GM21447 (cell line): Measurements from ENCODE around the gene XPO6.

ENCODE experiments used
- ATAC-seq: cut with Tn5 transposase; IDR thresholded peaks from one replicate; pipeline ENCODE4 v1.9.1; 2021; ENCODE audit not compliant: unreplicated experiment

Gene XPO6

DNA sequence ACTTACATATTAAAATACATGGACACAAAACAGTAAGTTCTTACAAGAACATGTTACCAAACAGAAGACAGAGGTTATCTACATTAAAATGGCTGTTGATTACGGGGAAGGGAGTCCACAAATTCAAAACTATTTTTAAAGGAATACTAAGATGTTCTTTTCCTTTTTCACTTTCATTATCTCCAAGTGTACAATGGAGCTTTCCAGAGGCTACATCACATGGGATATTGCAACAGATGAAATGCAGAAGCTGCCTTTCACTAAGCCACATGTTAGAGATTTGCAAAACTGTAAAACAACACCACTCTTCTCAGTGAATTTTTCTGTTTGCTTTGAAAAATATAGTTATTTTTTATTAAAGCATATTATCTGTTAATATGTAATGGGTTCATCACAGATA is 53.6 kb downstream of the XPO6 start:
- ATAC-seq: no peak

DNA sequence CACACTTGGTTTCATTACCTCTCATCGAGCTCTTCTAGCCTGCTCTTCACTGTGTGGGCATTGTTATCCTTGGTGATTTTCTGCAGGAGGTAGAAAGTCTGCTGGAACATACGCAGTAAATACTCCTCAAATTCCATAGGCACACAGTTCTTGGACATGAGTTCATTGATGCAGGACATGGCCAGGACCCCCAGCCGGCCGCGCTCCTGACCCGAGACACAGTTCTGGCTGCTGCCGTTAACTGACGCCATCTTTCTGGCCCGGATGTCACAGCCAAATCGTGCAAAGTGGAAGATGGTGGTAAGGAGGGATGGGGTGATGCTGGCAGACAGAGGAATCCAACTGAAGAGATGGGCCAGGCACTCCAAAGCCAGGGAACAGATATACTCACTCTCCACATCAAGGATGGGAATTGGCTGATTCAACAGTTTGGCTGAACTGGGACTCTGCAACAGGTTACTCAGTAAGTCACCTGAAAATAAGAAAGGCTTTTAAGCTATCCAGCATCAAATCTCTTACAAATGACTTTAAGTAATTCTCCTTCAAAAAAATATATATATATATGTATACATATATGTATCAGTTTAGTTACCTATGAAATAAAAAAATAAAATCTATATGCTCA is 55.6 kb downstream of the XPO6 start:
- no peak for ATAC-seq

DNA sequence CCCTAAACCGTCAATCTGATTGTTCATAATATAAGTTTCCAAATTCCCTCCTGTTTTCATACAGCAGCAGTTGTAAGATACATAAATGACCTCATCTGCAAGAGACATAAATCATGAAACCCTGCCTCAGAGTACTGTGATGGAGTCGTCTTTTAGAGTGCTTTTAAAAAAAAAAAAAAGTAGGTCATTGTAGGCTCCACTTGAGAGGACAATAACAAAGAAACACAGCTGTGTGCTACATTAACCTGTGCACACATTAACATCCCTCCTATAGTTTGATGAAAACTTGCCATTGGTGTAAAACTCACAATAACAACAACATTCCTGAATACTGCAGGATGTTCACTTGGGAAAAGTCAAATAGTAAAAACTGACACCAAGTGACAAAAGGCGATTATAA is 56.5 kb downstream of the XPO6 start:
- ATAC-seq: no peak

DNA sequence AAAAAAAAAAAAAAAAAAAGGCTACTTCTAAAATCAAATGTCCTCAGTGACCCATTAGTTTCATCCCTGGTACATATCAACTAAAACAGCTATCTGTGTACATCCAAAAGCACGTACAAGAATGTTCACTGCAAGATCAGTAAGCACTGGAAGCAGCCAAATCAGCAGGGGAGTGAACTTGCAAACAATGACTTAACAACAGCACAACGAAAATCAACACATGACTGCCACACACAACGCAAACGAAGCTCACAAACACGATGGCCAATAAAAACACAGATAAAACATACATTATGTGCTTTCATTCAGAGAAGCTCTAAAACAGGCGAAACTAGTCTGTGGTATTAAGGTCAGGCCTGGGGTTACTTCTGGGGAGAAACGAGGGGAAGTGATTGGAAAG is 60.6 kb downstream of the XPO6 start:
- no peak for ATAC-seq

DNA sequence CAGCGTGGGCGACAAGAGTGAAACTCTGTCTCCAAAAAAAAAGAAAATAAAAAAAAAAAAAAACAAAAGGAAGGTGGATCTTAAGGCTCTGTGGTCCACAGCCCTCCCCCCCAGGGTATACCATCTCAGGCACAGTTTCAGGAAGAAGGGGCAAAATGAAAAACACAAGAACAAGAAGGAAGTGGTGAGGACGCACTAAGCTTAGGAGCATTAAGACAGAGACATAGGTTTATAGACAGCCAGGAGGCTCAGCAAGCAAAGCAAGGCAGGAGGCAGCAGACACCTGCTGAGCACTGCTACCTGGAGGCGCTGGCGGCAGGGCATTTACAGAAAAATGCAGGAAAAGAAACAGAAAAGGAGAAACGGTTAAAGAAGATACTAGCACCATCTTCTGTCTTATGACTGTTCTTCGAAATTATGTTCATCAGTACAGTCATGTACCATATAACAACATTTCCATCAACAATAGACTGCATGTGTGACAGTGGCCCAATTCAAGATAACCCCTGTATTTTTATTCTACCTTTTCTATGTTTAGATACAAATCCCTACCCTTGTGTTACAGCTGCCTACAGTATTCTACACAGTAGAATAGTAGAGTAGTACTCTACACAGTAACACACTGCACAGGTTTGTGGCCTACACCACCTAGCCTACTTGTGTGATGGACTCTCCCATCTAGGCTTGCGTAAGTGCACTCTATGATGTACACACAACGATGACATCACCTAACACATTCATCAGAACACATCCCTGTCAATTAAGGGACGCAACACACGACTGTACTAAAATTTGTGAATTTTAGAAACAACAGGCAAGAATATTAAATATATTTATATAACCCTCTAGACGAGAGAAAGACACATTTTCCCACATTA is 62.5 kb downstream of the XPO6 start:
- ATAC-seq: no peak

DNA sequence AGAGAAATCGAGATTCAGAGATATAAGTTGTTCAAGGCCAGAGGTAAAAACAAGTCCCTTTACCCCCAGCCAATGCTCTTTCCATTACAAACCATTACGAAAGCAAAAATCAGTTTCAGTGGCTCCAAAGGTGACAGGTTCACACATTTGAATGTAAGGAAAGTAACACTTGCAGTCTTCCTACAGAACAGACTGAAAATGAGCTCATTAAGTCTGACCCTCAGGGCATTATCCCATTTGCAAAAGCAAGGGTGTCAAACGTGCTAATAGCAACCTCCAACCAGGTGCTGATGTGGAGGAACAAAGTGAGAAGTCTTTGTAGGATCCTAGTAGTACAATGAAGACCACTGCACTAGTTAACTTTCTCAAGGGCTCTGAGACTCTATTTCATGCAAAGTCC is 65.2 kb downstream of the XPO6 start:
- no peak for ATAC-seq

DNA sequence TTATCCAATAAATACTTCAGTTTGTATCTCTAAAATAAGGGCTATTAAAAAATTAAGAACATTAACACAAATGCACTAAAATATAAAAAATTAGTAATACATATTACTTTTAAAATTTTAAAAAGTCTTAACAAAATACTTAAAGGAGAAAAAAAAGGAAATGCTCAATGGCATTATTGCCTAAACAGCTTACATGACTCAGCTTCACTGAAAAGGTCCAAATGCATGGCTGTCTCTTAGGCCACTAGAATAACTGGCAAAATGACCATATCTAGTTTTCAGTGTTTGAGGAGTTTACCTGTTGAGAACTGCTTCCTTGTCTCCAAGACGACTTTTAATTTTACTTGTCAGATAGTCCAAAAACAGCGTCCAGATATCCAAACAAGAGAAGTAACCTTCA is 66.0 kb downstream of the XPO6 start:
- ATAC-seq: no peak

DNA sequence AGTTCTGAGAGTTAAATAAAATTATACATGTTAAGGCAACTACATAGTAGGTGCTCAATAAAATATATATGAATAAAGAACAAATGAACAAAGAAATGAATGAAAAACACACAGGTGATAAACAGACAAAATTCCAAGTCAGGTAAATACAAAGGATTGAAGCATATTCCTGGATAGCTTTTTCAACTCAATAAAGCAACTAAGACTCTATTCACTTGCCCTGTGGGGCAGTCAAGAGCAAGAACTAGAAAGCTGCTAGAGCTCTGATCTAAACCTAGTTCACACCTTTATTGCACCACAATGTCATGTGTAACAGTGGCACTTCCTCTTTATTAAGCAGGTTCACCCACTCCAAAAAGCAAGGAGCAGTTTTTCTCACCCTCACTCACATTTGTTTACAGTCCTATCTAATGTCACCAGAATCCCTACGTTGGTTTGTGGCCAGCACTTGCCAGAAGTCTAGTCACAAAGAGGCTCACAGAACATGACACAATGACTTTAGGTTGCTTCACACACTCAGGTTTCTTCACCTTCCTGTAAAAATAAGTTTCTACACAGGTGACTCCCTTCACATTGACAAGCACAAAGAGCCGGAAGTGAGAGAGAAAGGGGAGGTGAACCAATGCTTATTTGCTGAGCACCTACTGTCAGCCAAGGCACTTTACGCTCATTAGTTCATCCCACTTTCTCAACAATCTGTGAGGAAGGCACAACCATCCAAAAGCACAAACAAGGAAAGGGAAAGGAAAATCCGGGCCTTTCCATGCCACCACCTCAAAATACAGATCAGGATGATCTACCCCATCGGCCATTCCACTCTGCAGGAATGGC is 70.8 kb downstream of the XPO6 start:
- ATAC-seq: peak; percentile 63

DNA sequence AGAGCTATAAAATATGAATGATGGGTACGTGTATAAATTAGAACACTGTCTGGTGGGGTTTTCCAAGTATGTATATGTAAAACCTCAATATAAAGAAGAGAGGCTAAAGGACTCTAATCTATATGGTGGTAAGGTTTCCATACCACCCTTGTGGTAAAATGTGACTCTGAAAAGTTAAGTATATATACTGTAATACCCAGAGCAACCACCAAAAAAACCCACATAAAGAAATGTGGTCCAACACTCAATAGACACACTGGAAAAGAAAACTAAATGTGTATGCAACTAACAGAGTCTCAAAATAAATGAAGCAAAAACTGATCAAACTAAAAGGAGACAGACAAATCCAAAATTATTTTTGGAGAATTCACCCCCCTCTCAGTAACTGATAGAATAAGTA is 72.2 kb downstream of the XPO6 start:
- ATAC-seq: no peak

DNA sequence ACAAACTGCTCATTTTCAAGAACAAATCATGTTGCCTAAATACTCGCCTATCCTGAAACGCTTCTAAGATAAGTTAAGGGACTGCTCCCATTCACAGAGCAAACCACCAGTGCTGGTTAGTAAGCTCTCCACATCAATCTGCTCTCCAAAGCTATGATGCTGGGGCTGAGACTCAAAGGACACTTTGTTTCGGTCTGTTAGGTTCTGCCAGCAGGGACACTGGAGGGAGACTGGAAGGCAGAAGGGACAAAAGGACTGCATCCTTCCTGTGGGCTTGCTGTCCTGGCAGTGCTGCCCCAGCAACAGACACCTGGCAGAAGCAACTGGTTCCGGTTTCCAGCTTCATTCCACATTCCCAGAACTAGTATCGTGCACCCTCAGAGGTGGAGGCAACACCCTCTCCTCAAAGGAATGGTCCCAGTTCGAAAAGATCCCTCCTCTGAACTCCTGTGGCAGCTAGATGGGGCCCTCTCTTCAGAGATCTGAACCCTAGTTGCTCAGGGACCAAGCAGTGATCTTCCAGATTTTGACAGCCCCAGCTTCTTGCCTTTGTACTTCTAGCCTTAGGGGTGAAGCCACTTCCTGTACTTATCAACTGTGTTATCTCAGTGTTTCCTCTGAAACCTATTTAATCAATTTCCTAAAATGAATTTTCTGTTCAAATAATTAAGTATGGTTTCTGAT is 74.9 kb downstream of the XPO6 start:
- no peak for ATAC-seq

DNA sequence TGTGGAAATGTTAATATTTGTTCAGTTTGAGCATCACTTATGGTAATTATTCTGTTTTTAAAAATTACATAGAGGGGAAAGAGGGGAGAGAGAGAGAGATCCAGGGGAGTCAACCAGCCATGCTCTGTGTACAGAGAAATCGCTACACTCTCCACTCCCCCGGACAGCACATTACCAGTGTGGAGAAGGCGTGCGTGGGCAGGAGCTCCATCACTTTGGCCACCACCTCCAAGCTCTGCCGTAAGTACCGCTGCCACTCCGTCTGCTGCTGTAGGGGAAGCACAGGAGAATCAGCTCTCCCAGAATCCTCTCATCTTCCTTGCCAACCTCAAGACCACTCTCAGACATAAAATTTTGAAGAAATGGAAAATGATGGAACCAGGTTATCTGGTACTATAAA is 78.1 kb downstream of the XPO6 start:
- ATAC-seq: no peak

DNA sequence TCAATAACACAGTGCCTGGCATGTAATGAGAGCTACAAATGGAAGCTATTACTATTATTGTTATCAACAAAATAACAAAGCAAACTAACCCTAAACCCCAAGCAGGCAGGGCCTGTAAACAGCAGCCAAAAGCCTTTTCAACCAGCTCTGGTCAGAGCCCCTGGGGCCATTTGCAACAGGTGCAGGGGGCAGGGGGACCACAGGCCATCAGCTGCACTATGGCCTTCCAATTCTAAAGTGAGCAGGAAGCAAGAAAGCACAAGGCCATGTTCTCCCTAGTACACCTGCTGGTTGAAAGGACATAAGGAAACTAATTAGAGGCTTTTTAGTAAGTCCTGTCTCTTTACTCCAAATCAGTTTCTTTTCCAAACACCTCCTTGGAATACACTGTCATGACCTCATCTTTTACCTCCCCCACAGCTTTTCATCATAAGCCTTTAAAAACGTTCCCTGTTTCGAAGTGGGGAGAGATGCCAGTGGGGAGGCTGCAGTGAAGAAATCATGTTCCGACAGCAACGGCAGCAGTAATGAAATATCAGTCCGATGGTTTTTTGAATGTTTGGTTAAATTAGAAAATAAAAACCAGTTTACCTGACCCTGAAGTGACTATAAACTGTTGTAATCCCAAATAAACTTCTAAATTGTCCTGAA is 79.9 kb downstream of the XPO6 start:
- ATAC-seq: no peak

DNA sequence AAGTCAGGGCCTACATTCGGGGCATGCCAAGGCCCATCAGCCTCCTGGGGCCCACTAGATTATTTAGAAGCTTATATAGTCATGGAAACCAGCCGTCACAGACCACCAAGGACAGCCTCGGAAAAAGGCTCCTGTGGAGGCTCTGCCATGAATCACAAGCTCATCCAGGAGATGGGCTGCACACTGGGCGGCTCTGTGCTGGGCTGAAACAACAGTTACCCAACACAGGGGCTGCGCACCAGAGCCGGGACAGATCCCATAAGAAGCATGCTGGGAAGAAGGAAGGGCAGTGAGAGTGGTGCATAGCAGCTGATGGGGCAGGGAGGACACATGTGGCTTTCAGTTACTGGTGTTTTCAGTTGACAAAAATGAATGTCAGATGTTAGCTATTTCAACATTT is 80.6 kb downstream of the XPO6 start:
- ATAC-seq: no peak

DNA sequence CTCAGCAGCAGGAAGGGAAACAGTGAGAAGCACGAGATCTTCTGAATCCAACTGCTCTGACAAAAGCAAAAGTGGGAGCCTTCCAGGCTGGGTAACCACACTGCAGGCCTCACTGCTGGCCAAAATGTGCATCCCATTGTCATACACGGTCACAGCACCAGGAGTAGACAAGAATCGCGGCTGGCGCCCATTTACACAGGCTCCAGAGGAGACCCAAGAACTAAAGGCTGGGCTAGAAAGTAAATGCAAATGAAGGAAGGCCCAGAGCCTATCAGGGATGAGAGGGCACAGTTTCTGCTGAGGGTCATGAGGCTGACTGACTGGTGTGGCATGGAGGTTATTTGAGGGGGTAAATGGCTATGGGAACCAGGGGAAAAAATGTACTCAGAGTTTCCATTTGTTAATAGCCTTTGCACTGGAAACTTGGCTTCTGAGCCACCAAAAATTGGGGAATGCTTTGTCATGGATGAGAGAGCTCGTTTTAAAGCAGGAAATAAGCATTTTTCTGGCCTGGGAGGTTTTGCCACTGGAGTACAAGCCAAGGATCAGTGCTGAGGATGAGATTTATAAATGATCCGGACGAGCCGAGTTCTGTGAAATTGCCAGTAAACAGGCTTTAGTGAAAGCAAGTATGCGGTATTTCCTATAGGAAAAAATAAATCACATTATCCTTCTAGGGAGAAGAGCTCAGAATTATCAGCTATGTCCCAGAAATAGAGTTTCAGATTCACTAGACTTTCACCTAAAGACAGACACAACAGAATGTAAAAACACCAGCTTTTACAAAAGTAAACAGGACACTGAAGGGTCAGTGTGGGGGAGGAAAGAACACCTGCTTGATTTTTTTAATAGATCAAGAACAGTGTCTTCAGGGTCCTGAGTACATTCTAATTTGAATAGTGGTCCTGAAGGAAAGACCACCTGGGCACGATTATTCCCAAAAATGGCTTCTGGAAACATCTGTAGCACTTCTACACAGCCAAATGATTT is 81.4 kb downstream of the XPO6 start:
- ATAC-seq: no peak

DNA sequence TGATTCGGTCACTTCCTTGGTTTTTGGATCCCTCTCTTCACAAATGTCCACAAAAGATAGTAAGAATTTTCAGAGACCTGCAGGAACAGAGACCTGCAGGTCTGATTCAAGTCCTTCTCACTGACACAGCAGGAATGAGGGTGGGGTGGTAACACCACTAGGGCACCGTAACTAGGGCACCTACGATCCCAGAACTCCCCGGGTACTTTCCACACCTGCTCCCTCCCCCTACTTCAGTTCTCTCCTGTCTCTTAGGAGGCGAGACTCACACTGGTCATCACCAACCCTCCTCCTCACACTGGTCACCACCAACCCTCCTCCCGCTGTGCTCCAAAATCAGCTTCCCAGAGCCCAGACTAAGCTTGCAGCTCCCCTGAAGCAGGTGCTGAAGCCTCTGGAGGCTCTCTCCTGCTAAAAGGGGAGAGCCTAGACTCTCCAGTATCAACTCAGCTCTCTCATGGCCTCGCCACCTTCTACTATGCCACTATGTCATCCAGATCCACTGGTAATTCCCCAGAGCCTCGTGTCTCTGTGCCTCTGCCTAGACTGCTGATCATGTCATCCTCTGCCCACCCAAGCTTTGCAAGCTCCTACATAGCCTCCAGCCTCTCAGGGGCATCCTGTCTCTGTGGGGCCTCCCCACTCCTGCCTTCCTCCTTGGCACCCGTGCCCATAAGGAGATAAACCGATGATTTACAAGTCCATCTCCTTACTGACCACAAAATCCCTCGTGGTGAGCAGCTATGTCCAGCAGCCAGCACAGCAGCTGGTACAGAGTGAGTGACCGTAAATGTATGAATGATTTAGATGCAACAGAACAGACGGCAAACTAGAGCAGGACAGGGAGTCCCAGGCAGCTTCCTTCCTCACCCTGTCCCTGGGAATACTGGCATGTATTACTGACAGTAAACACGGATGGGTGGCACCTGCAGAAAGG is 84.8 kb downstream of the XPO6 start:
- no peak for ATAC-seq

DNA sequence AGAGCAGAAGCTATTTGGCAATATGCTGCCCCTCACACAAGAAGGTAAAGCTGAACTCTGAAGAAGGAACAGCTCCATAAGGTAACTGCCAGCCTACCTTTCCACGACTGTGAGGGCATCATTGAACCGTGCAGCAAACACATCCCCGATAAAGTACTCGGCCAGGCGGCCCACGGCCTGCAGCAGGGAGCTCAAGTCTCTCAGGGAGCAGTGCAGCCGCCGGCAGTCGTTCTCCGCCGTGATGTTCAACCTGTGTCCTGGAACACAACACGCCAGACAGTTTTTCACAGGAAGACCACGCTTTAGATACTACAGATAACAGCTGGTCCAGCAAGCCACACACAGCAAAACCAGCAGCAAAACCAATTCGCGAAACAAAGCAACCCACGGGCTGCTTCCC is 86.2 kb downstream of the XPO6 start:
- no peak for ATAC-seq

DNA sequence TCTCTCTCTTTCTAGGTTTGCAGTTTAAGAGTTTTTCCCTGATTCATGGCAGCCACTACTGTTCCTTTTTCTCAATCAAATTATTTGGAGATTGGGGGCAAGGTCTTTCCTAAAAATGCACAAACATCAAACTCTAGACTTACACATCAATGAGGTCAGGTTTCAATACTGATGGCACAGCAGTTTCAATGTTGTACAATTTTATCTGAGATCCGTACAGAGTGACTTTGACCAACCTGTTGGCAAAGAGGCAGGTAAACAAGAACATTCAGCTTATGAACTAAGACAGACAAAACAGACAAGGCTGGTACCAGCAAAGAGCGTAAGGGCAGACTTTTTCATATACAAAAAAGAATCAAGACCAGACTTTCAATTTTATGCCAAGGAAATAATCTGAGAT is 90.2 kb downstream of the XPO6 start:
- no peak for ATAC-seq

DNA sequence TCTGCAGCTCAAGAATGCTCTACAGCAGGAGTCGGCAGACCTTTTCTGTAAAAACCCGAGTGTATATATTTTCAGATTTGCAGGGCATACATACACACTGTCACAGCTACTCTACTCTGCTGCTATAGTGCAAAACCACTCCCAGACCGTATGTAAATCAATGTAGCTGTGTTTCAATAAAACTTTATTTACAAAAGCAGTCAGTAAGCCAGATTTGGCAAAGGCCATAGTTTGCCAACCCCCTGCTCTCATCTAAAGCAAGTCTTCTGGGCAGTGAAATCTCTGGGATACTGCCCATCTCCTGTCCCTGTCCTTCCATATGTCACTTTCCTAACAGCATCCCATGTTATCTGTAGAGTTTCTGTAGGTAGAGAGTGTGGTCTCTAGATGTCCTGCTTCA is 91.0 kb downstream of the XPO6 start:
- ATAC-seq: no peak

DNA sequence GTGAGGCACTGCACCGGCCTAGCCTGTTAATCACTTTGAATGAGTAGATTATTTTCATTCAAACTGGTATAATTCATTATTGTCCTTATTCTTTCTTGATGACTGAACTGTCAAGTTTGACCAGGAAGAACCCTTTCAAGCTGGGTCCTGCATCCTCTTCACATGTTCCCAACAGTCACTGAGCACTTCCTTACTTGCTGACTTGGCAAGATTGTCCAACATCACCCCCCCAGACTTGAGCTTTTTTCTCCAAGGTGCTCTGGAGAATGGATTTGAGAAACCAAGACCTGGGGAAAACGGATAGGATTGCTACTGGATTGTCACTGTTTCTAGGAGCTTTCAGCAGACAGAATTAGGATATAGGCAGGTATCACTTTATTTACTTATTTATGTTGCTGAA is 93.1 kb downstream of the XPO6 start:
- no peak for ATAC-seq
